Measurements from ENCODE around the gene MICAL3.

Gene MICAL3

GRCh38 chr22:17855572-17856290, 168.6 kb downstream of the MICAL3 start:
- no peak for DNase-seq (ENCODE audit: low spot score)
- in situ Hi-C loops (cut with MboI; ENCODE audit: low pct_unique_long_range_greater_than_20kb, low sequenced_read_pairs, unreplicated experiment) = no loop called here
- TF ChIP-seq CTCF (IDR thresholded peaks at IDR 0.05; ENCODE audit: extremely low read depth, insufficient read depth, missing control alignments) = no peak

GRCh38 chr22:17853073-17853472, 171.3 kb downstream of the MICAL3 start:
- in situ Hi-C loops (cut with MboI; ENCODE audit: low pct_unique_long_range_greater_than_20kb, low sequenced_read_pairs, unreplicated experiment) = no loop called here
- no peak for TF ChIP-seq CTCF (IDR thresholded peaks at IDR 0.05; ENCODE audit: extremely low read depth, insufficient read depth, missing control alignments)
- DNase-seq (ENCODE audit: low spot score) = no peak

GRCh38 chr22:17851759-17852158, 172.6 kb downstream of the MICAL3 start:
- DNase-seq (ENCODE audit: low spot score) = no peak
- TF ChIP-seq CTCF (IDR thresholded peaks at IDR 0.05; ENCODE audit: extremely low read depth, insufficient read depth, missing control alignments) = no peak
- in situ Hi-C loops (cut with MboI; ENCODE audit: low pct_unique_long_range_greater_than_20kb, low sequenced_read_pairs, unreplicated experiment) = no loop called here

- TF ChIP-seq CTCF (IDR thresholded peaks at IDR 0.05; ENCODE audit: extremely low read depth, insufficient read depth, missing control alignments) = no peak
- no peak for DNase-seq (ENCODE audit: low spot score)
- in situ Hi-C loops (cut with MboI; ENCODE audit: low pct_unique_long_range_greater_than_20kb, low sequenced_read_pairs, unreplicated experiment) = no loop called here
Measured at GRCh38 chr22:17847360-17848078, 176.8 kb downstream of the MICAL3 start.

- no peak for TF ChIP-seq CTCF (IDR thresholded peaks at IDR 0.05; ENCODE audit: extremely low read depth, insufficient read depth, missing control alignments)
- in situ Hi-C loops (cut with MboI; ENCODE audit: low pct_unique_long_range_greater_than_20kb, low sequenced_read_pairs, unreplicated experiment) = no loop called here
- DNase-seq (ENCODE audit: low spot score) = no peak
Measured at GRCh38 chr22:17846326-17846992, 177.9 kb downstream of the MICAL3 start.

- in situ Hi-C loops (cut with MboI; ENCODE audit: low pct_unique_long_range_greater_than_20kb, low sequenced_read_pairs, unreplicated experiment) = no loop called here
- DNase-seq (ENCODE audit: low spot score) = no peak
- no peak for TF ChIP-seq CTCF (IDR thresholded peaks at IDR 0.05; ENCODE audit: extremely low read depth, insufficient read depth, missing control alignments)
Measured at GRCh38 chr22:17845790-17846189, 178.6 kb downstream of the MICAL3 start.

Data from GM13977 (cell line).